K562 (cell line): ENCODE data around the gene ERN1. TPM values are rescaled to one million over a fixed set of nuclear protein-coding genes. Genes with fewer than 3 reads are reported as not detected.

Source experiments
- ATF3 ChIP-seq, 2 experiments: fragments of 450-650 bp in 1 of 2; sonication (generic) in 1 of 2; formaldehyde crosslinking in 1 of 2; IDR thresholded peaks in 1 of 2; conservative IDR thresholded peaks in 1 of 2; 2 replicates each; pipeline versions ENCODE4 v1.6.1 to v1.8.1; 2016 to 2023; ENCODE audit warnings: mild to moderate bottlenecking in 2 of 2, moderate library complexity in 2 of 2, inconsistent platforms in 1 of 2, missing genetic modification reagents in 1 of 2
- E2F6 ChIP-seq, 2 experiments: IDR thresholded peaks; 2 replicates each; pipeline ENCODE4 v1.6.1; 2011; ENCODE audit warnings: borderline replicate concordance in 1 of 2, control low read depth in 1 of 2, low read depth in 1 of 2, low read length in 1 of 2, mild to moderate bottlenecking in 1 of 2, mixed read lengths in 1 of 2, moderate library complexity in 1 of 2; ENCODE audit not compliant: insufficient read depth in 1 of 2, insufficient read length in 1 of 2, poor library complexity in 1 of 2, severe bottlenecking in 1 of 2; ENCODE audit errors: extremely low read depth in 1 of 2
- FOXK1 ChIP-seq: sonication (generic); formaldehyde crosslinking; IDR thresholded peaks from 2 replicates; pipeline ENCODE4 v1.8.0; 2022; ENCODE audit warnings: missing genetic modification reagents, mild to moderate bottlenecking, borderline replicate concordance
- JUND ChIP-seq, 2 experiments: IDR thresholded peaks; 2 replicates in 1 of 2; 3 replicates in 1 of 2; pipeline ENCODE4 v1.6.1; 2011; ENCODE audit warnings: borderline replicate concordance in 2 of 2, low read depth in 2 of 2, low read length in 2 of 2, improper control_type of control experiment in 1 of 2, missing biosample characterization in 1 of 2, missing genetic modification characterization in 1 of 2, missing genetic modification reagents in 1 of 2
- MYBL2 ChIP-seq, 2 experiments: fragments of 450-650 bp in 1 of 2; sonication (generic) in 1 of 2; formaldehyde crosslinking in 1 of 2; IDR thresholded peaks; 2 replicates each; pipeline versions ENCODE4 v1.6.1 to v1.8.1; 2017 to 2022; ENCODE audit warnings: borderline replicate concordance in 1 of 2, inconsistent platforms in 1 of 2, low read depth in 1 of 2, mild to moderate bottlenecking in 1 of 2, missing genetic modification reagents in 1 of 2, moderate library complexity in 1 of 2
- NFATC3 ChIP-seq: fragments of 450-650 bp; IDR thresholded peaks from 2 replicates; pipeline ENCODE4 v1.6.1; 2017; ENCODE audit warnings: mild to moderate bottlenecking
- NONO ChIP-seq, 2 experiments: fragments of 200-400 bp in 1 of 2; fragments of 450-650 bp in 1 of 2; formaldehyde crosslinking in 1 of 2; IDR thresholded peaks; 2 replicates each; pipeline ENCODE4 v1.6.1; 2017; ENCODE audit warnings: low read depth in 2 of 2, mild to moderate bottlenecking in 2 of 2, moderate library complexity in 2 of 2, low read length in 1 of 2
- RBM22 ChIP-seq: fragments of 200-400 bp; formaldehyde crosslinking; IDR thresholded peaks from 2 replicates; pipeline ENCODE4 v1.6.1; 2018; ENCODE audit warnings: low read length, low read depth; ENCODE audit not compliant: poor library complexity, severe bottlenecking
- SAFB2 ChIP-seq: fragments of 200-400 bp; formaldehyde crosslinking; IDR thresholded peaks from 2 replicates; pipeline ENCODE4 v1.6.1; 2018; ENCODE audit warnings: borderline replicate concordance, low read length, low read depth, moderate library complexity; ENCODE audit not compliant: severe bottlenecking
- SETDB1 ChIP-seq: IDR thresholded peaks from one replicate; pipeline ENCODE4 v1.6.1; 2012; ENCODE audit warnings: low read length, control low read depth, inconsistent platforms
- ZFP30 ChIP-seq: fragments of 250-450 bp; sonication (Bioruptor Pico); IDR thresholded peaks from 2 replicates; pipeline ENCODE4 v1.8.0; 2022; ENCODE audit warnings: moderate library complexity, mild to moderate bottlenecking, inconsistent platforms, borderline replicate concordance
- ZNF347 ChIP-seq: fragments of 450-650 bp; formaldehyde crosslinking; IDR thresholded peaks from 2 replicates; pipeline ENCODE4 v1.4.0; 2020; ENCODE audit warnings: low read depth, mild to moderate bottlenecking, moderate library complexity
- ZNF79 ChIP-seq: fragments of 250-450 bp; sonication (Bioruptor Pico); IDR thresholded peaks from 2 replicates; pipeline ENCODE4 v1.4.0; 2020; ENCODE audit warnings: low read depth, mild to moderate bottlenecking, moderate library complexity
- polyA plus RNA-seq, 8 experiments: library from polyadenylated mRNA; depleted of rRNA in 4 of 8; stranded (reverse) in 5 of 8; unstranded in 3 of 8; fragments of >200 nt; fragmentation: Nextera tagmentation in 2 of 8; fragmentation: Illumina TruSeq in 1 of 8; extraction: Ambion mirVana in 2 of 8; extraction: Trizol in 1 of 8; gene quantifications; 2 replicates each; pipeline versions ENCODE4 v1.2.1 to v1.2.3, GENCODE V29; 2011 to 2014; ENCODE audit warnings: inconsistent platforms in 1 of 8, missing spikeins in 1 of 8
- total RNA-seq, 7 experiments: library from RNA; depleted of rRNA in 6 of 7; stranded (reverse); fragments of >200 nt in 6 of 7; fragmentation: Illumina TruSeq in 2 of 7; extraction: Trizol in 2 of 7; gene quantifications; 2 replicates each; pipeline versions ENCODE4 v1.2.1 to v1.2.3, GENCODE V29; 2011 to 2021; ENCODE audit warnings: low replicate concordance in 1 of 7
- TF ChIP-seq, protein P1 (sequence below): fragments of 450-650 bp; IDR thresholded peaks from 2 replicates; pipeline ENCODE4 v1.6.1; 2016
- TF ChIP-seq, protein P2 (sequence below): fragments of 450-650 bp; IDR thresholded peaks from 2 replicates; pipeline ENCODE4 v1.6.1; 2014; ENCODE audit warnings: low read depth, mild to moderate bottlenecking, moderate library complexity, borderline replicate concordance

The ERN1 gene
- total and polyA plus RNA-seq, 9 of the 15 experiments (the other 6 are each of a cell fraction or from before 2014, with no cell fraction given): 2.1 to 22.5 (median 7.3) TPM

DNA sequence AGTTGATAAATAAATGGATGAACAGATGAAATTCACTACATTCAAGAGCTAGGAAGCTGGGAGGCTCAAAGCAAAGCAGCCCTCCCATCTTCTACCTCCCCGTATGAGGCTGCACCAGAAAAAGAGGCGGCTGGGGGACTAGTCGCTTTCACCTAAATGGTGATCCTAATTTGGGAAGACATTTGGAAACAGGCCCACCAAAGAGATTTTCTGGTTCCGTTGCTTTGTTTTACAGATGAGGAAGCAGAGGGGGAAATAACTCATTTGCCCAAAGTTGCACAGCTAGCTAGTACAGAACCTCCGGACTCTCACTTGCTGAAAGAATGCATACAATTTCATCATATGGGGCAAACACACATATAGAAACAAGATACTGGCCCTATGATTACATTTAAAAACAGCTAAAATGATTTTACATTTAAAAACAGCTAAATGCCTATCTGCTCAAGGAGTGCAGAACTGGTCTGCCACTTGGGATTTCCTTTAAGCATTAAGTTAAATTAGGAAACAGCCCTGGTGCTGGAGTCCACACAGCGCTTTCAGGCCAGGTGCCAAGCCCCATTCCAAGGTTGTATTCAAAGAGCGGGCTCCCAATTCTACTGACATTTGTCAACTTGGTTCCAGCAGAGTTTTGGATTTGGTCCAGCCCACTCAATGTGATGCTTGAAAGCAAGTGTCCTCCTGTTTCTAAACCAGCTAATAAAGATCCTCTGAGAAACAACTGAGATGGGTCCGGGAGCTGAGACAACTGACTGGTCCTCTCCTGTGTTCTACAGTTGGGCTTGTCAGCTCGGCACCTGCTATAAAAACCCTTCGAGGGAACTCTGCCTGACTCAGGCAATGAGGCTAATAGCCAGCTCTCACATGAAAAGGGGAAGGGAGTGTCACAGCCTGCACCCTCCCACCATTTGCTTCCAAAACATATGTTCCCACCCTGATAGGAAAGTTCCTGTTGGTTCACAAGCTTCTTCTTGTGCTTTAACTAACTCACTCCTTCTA, 11.7 kb downstream of the ERN1 start (continued):
- TF ChIP-seq E2F6 (IDR thresholded peaks at IDR 0.05; ENCODE audit: borderline replicate concordance in 1 of 2, extremely low read depth in 1 of 2, insufficient read depth in 1 of 2, insufficient read length in 1 of 2, low read depth in 1 of 2, low read length in 1 of 2, poor library complexity in 1 of 2, severe bottlenecking in 1 of 2) (peak in 1 of 2 experiments; percentile 25), SETDB1 (no peak), ZNF347 (CRISPR knock-in tag) (no peak), ATF3 (IDR thresholded peaks at IDR 0.05) (no peak), ATF3 (CRISPR knock-in tag; conservative IDR thresholded peaks at IDR 0.05) (no peak), NONO (IDR thresholded peaks at IDR 0.05; ENCODE audit: low read depth in 2 of 2, low read length in 1 of 2) (no peak), ZNF79 (CRISPR knock-in tag) (no peak), SAFB2 (no peak), JUND (IDR thresholded peaks at IDR 0.05; ENCODE audit: borderline replicate concordance, low read depth, low read length) (0 out of 2 replicates have a peak, but pooled peaks have one; percentile 21), JUND (tag; IDR thresholded peaks at IDR 0.05; ENCODE audit: borderline replicate concordance, low read depth, low read length) (no peak), MYBL2 (IDR thresholded peaks at IDR 0.05; ENCODE audit: low read depth) (no peak), MYBL2 (CRISPR knock-in tag; IDR thresholded peaks at IDR 0.05; ENCODE audit: borderline replicate concordance) (no peak), RBM22 (no peak), FOXK1 (CRISPR knock-in tag) (no peak), ZFP30 (CRISPR knock-in tag) (no peak), NFATC3 (no peak)
- TF ChIP-seq, protein P1, sequence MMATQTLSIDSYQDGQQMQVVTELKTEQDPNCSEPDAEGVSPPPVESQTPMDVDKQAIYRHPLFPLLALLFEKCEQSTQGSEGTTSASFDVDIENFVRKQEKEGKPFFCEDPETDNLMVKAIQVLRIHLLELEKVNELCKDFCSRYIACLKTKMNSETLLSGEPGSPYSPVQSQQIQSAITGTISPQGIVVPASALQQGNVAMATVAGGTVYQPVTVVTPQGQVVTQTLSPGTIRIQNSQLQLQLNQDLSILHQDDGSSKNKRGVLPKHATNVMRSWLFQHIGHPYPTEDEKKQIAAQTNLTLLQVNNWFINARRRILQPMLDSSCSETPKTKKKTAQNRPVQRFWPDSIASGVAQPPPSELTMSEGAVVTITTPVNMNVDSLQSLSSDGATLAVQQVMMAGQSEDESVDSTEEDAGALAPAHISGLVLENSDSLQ: 0 out of 2 replicates have a peak, but pooled peaks have one; percentile 7
- TF ChIP-seq, protein P2, sequence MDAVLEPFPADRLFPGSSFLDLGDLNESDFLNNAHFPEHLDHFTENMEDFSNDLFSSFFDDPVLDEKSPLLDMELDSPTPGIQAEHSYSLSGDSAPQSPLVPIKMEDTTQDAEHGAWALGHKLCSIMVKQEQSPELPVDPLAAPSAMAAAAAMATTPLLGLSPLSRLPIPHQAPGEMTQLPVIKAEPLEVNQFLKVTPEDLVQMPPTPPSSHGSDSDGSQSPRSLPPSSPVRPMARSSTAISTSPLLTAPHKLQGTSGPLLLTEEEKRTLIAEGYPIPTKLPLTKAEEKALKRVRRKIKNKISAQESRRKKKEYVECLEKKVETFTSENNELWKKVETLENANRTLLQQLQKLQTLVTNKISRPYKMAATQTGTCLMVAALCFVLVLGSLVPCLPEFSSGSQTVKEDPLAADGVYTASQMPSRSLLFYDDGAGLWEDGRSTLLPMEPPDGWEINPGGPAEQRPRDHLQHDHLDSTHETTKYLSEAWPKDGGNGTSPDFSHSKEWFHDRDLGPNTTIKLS: no peak
